Measurements from ENCODE around the gene DEGS2.

Gene DEGS2

DNA sequence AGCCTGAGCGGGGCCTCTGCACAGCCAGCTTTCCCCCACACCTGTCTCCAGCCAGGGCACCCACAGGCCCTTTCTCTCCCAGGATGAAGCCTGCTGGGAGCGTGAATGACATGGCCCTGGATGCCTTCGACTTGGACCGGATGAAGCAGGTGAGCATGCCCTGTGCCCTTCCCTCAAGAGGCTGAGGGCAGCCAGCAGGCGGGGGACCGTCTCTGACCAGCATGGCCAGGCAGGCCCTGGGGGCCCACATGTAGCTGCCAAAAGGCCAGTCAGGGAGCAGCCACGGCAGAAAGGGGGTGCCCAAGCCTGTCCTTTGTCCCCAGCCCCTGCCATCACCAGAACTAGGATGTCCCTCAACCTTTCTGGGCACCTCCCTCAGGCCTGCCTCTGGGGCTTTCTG lies 18.3 kb downstream of the DEGS2 start:
- CTCF ChIA-PET = interaction anchor here (3.0 kb wide), 1 partner anchor 14 kb away, joined by 8 read pairs; no protein-coding TSS in a partner anchor
- POLR2A ChIA-PET = no interaction called here
- no peak for TF ChIP-seq L3MBTL2 (conservative IDR thresholded peaks at IDR 0.05)
- DNase-seq (ENCODE audit: extremely low spot score) = no peak

- TF ChIP-seq PKNOX1 (IDR thresholded peaks at IDR 0.05) (no peak), LEF1 (IDR thresholded peaks at IDR 0.05; ENCODE audit: borderline replicate concordance) (no peak), L3MBTL2 (conservative IDR thresholded peaks at IDR 0.05) (no peak), ELF4 (IDR thresholded peaks at IDR 0.05) (no peak), ZNF384 (IDR thresholded peaks at IDR 0.05) (no peak), HDGF (IDR thresholded peaks at IDR 0.05; ENCODE audit: borderline replicate concordance) (no peak), FOXK2 (IDR thresholded peaks at IDR 0.05) (no peak), FOXA1 (IDR thresholded peaks at IDR 0.05) (no peak), ARNT (IDR thresholded peaks at IDR 0.05) (no peak), BHLHE40 (IDR thresholded peaks at IDR 0.05; ENCODE audit: borderline replicate concordance) (no peak), NFRKB (IDR thresholded peaks at IDR 0.05) (no peak)
- POLR2A ChIA-PET = interaction anchor here (1.7 kb wide), 1 partner anchor 52 kb away, joined by 4 read pairs; no protein-coding TSS in a partner anchor
- DNase-seq (ENCODE audit: extremely low spot score) = no peak
- CTCF ChIA-PET = interaction anchor here (3.0 kb wide), 1 partner anchor 15 kb away, joined by 8 read pairs; no protein-coding TSS in a partner anchor
These were observed 18.9 kb downstream of the DEGS2 start for GRCh38 chr14:100140452-100141078.

DNA sequence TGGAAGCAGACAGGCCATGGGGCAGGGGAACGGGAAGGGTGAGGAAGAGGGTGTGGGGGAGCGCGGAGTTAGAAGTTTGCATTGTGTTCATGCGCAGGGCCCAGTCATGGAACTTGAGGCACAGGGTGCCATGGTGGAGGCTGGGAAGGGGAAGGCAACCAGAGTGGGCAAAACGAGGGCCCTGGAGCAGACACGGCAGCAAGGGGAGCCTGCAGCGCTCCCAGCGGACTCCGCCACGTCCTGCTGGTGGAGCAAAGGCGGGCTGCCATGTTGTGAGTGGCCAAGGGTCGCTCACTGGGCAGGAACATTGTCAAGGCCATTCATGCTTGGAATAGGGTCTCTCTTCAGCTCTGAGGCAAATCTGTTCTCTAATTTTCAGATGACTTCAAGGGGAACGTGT lies 20.5 kb downstream of the DEGS2 start:
- CTCF ChIA-PET = no interaction called here
- POLR2A ChIA-PET = interaction anchor here (1.7 kb wide), 1 partner anchor 54 kb away, joined by 4 read pairs; no protein-coding TSS in a partner anchor
- DNase-seq (ENCODE audit: extremely low spot score) = no peak
- TF ChIP-seq PKNOX1 (IDR thresholded peaks at IDR 0.05) (no peak), SP1 (IDR thresholded peaks at IDR 0.05) (no peak), CTBP1 (IDR thresholded peaks at IDR 0.05; ENCODE audit: borderline replicate concordance) (no peak), SUZ12 (IDR thresholded peaks at IDR 0.05) (no peak), ELF4 (IDR thresholded peaks at IDR 0.05) (no peak), ARNT (IDR thresholded peaks at IDR 0.05) (no peak), LEF1 (IDR thresholded peaks at IDR 0.05; ENCODE audit: borderline replicate concordance) (no peak), NFRKB (IDR thresholded peaks at IDR 0.05) (no peak), ZNF384 (IDR thresholded peaks at IDR 0.05) (no peak), FOXM1 (IDR thresholded peaks at IDR 0.05; ENCODE audit: borderline replicate concordance) (no peak), L3MBTL2 (conservative IDR thresholded peaks at IDR 0.05) (no peak), FOXA1 (IDR thresholded peaks at IDR 0.05) (no peak), TARDBP (IDR thresholded peaks at IDR 0.05) (no peak), BHLHE40 (IDR thresholded peaks at IDR 0.05; ENCODE audit: borderline replicate concordance) (no peak), FOXK2 (IDR thresholded peaks at IDR 0.05) (no peak), HDGF (IDR thresholded peaks at IDR 0.05; ENCODE audit: borderline replicate concordance) (no peak)

GRCh38 chr14:100138082-100138787 lies 21.2 kb downstream of the DEGS2 start:
- no peak for DNase-seq (ENCODE audit: extremely low spot score)
- ChIA-PET CTCF (interaction anchor here (0.5 kb wide), 1 partner anchor 45 kb away, joined by 4 read pairs; no protein-coding TSS in a partner anchor), POLR2A (no interaction called here)
- TF ChIP-seq FOXK2 (IDR thresholded peaks at IDR 0.05) = no peak
- TF ChIP-seq ELF4 (IDR thresholded peaks at IDR 0.05) = no peak
- no peak for TF ChIP-seq SP1 (IDR thresholded peaks at IDR 0.05)
- no peak for TF ChIP-seq L3MBTL2 (conservative IDR thresholded peaks at IDR 0.05)
- no peak for TF ChIP-seq HDGF (IDR thresholded peaks at IDR 0.05; ENCODE audit: borderline replicate concordance)
- TF ChIP-seq FOXM1 (IDR thresholded peaks at IDR 0.05; ENCODE audit: borderline replicate concordance) = no peak
- TF ChIP-seq NFRKB (IDR thresholded peaks at IDR 0.05) = no peak
- no peak for TF ChIP-seq ARNT (IDR thresholded peaks at IDR 0.05)
- no peak for TF ChIP-seq FOXA1 (IDR thresholded peaks at IDR 0.05)
- no peak for TF ChIP-seq LEF1 (IDR thresholded peaks at IDR 0.05; ENCODE audit: borderline replicate concordance)
- TF ChIP-seq PKNOX1 (IDR thresholded peaks at IDR 0.05) = no peak
- no peak for TF ChIP-seq SUZ12 (IDR thresholded peaks at IDR 0.05)
- no peak for TF ChIP-seq ZNF384 (IDR thresholded peaks at IDR 0.05)
- TF ChIP-seq BHLHE40 (IDR thresholded peaks at IDR 0.05; ENCODE audit: borderline replicate concordance) = no peak
- no peak for TF ChIP-seq CTBP1 (IDR thresholded peaks at IDR 0.05; ENCODE audit: borderline replicate concordance)
- no peak for TF ChIP-seq TARDBP (IDR thresholded peaks at IDR 0.05)

DNA sequence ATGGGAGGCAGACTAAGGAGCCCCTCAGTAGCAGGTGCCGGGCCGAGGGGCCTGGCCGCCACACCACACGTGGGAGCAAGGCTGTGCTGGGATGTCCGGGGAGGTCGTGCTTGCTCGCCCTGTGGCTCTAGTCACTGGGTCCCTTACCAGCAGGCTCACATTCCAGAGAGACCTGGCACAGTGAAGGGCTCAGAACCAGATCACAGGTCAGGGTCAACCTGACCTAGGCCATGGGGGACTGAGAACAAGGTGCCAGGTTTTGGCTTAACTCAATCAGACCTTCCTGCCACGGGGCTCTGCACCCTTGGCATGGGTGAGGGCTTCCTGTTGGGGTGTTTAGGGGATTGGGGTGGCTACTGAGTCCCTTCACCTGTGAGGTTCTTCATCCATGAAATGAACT lies 22.3 kb downstream of the DEGS2 start:
- POLR2A ChIA-PET = no interaction called here
- TF ChIP-seq ARNT (IDR thresholded peaks at IDR 0.05) (no peak), PKNOX1 (IDR thresholded peaks at IDR 0.05) (no peak), TARDBP (IDR thresholded peaks at IDR 0.05) (no peak), FOXK2 (IDR thresholded peaks at IDR 0.05) (no peak), CTBP1 (IDR thresholded peaks at IDR 0.05; ENCODE audit: borderline replicate concordance) (no peak), SUZ12 (IDR thresholded peaks at IDR 0.05) (no peak), SP1 (IDR thresholded peaks at IDR 0.05) (no peak), LEF1 (IDR thresholded peaks at IDR 0.05; ENCODE audit: borderline replicate concordance) (no peak), BHLHE40 (IDR thresholded peaks at IDR 0.05; ENCODE audit: borderline replicate concordance) (no peak), L3MBTL2 (conservative IDR thresholded peaks at IDR 0.05) (no peak), ELF4 (IDR thresholded peaks at IDR 0.05) (no peak), ZNF384 (IDR thresholded peaks at IDR 0.05) (no peak), FOXM1 (IDR thresholded peaks at IDR 0.05; ENCODE audit: borderline replicate concordance) (no peak), HDGF (IDR thresholded peaks at IDR 0.05; ENCODE audit: borderline replicate concordance) (no peak), NFRKB (IDR thresholded peaks at IDR 0.05) (no peak), FOXA1 (IDR thresholded peaks at IDR 0.05) (no peak)
- DNase-seq (ENCODE audit: extremely low spot score) = no peak
- CTCF ChIA-PET = no interaction called here

Measured in HEK293T (cell line).